Panc1 (cell line): Measurements from ENCODE around the gene PCSK5.

Source experiments
- CTCF ChIP-seq: fragments of 450-650 bp; IDR thresholded peaks from 2 replicates; pipeline ENCODE4 v1.5.1; 2017; ENCODE audit warnings: mild to moderate bottlenecking
- POLR2AphosphoS5 ChIP-seq: IDR thresholded peaks from 2 replicates; pipeline ENCODE4 v1.6.1; 2012; ENCODE audit warnings: mild to moderate bottlenecking, low read depth, low read length, moderate library complexity
- REST ChIP-seq, 2 experiments: IDR thresholded peaks; 2 replicates each; pipeline ENCODE4 v1.6.1; 2011 to 2012; ENCODE audit warnings: low read depth in 2 of 2, control low read depth in 1 of 2, low read length in 1 of 2, mild to moderate bottlenecking in 1 of 2, moderate library complexity in 1 of 2; ENCODE audit not compliant: insufficient read depth in 1 of 2
- SIN3A ChIP-seq: IDR thresholded peaks from 2 replicates; pipeline ENCODE4 v1.6.1; 2012; ENCODE audit warnings: low read depth, mild to moderate bottlenecking, low read length, moderate library complexity, borderline replicate concordance; ENCODE audit not compliant: insufficient read depth
- TCF7L2 ChIP-seq: IDR thresholded peaks from 2 replicates; pipeline ENCODE4 v1.6.1; 2011; ENCODE audit warnings: mild to moderate bottlenecking, low read depth, low read length, inconsistent platforms

- TF ChIP-seq CTCF = no peak
- no peak for TF ChIP-seq REST (IDR thresholded peaks at IDR 0.05; ENCODE audit: insufficient read depth in 1 of 2, low read depth in 2 of 2, low read length in 1 of 2)
- TF ChIP-seq POLR2AphosphoS5 = no peak
- no peak for TF ChIP-seq SIN3A
- no peak for TF ChIP-seq TCF7L2
Observed at GRCh38 chr9:75997206-75997605, 106.7 kb downstream of the PCSK5 start.
